Panc1 (cell line): ENCODE measurements around the gene PLPPR4. TPM values are rescaled to one million over a fixed set of nuclear protein-coding genes. Genes with fewer than 3 reads are reported as not detected.

ENCODE experiments used
- ATAC-seq: fragments of 200-7000 bp; cut with Tn5 transposase; 2 replicates; pipeline ENCODE4 v1.9.1; 2020; ENCODE audit warnings: mild to moderate bottlenecking, moderate library complexity
- BruUV-seq: library from RNA; stranded (reverse); fragments of 400-500 nt; replicated peaks from 2 replicates; lab custom pipeline; 2021; lab: Mats Ljungman, UMichigan
- CTCF ChIA-PET: fragments of 300-600 bp; sonication (Branson Sonifier 250); formaldehyde crosslinking; loops from one replicate; lab custom pipeline; 2022; ENCODE audit warnings: antibody characterized with exemption; lab: Charles Lee
- POLR2A ChIA-PET: fragments of 300-600 bp; sonication (Branson Sonifier 250); formaldehyde crosslinking; loops from one replicate; lab custom pipeline; 2022; ENCODE audit warnings: antibody characterized with exemption; lab: Charles Lee
- DNase-seq: peaks from one replicate; pipeline ENCODE4 v3.0.0-alpha.2; 2010; ENCODE audit warnings: low read depth, low spot score
- H3K27ac ChIP-seq: 2 replicates; pipeline ENCODE4 v1.5.1; 2011; ENCODE audit warnings: mild to moderate bottlenecking, low read length, inconsistent platforms
- H3K27me3 ChIP-seq: fragments of 200-500 bp; sonication (Bioruptor generic); 2 replicates; pipeline ENCODE4 v1.6.0; 2014; ENCODE audit warnings: low read length, inconsistent platforms; ENCODE audit not compliant: control insufficient read depth, insufficient read depth
- H3K36me3 ChIP-seq: fragments of 200-500 bp; sonication (Bioruptor generic); 2 replicates; pipeline ENCODE4 v1.5.1; 2014; ENCODE audit warnings: inconsistent platforms, mild to moderate bottlenecking, low read length, moderate library complexity; ENCODE audit not compliant: control insufficient read depth, insufficient read depth
- H3K4me1 ChIP-seq: 2 replicates; pipeline ENCODE4 v1.5.1; 2011; ENCODE audit warnings: inconsistent platforms, mild to moderate bottlenecking, low read length, moderate library complexity; ENCODE audit not compliant: control insufficient read depth, insufficient read depth
- H3K4me3 ChIP-seq, 2 experiments: 2 replicates each; pipeline ENCODE4 v1.5.1; 2011 to 2012; ENCODE audit warnings: low read depth in 2 of 2, low read length in 2 of 2, mild to moderate bottlenecking in 2 of 2, inconsistent platforms in 1 of 2, moderate library complexity in 1 of 2
- H3K9me3 ChIP-seq: fragments of 200-500 bp; sonication (Bioruptor generic); 2 replicates; pipeline ENCODE4 v1.5.1; 2014; ENCODE audit warnings: low read depth, mild to moderate bottlenecking, inconsistent platforms, low read length, moderate library complexity; ENCODE audit not compliant: control insufficient read depth, insufficient read depth
- POLR2AphosphoS5 ChIP-seq: IDR thresholded peaks from 2 replicates; pipeline ENCODE4 v1.6.1; 2012; ENCODE audit warnings: mild to moderate bottlenecking, low read depth, low read length, moderate library complexity
- SIN3A ChIP-seq: IDR thresholded peaks from 2 replicates; pipeline ENCODE4 v1.6.1; 2012; ENCODE audit warnings: low read depth, mild to moderate bottlenecking, low read length, moderate library complexity, borderline replicate concordance; ENCODE audit not compliant: insufficient read depth
- TCF7L2 ChIP-seq: IDR thresholded peaks from 2 replicates; pipeline ENCODE4 v1.6.1; 2011; ENCODE audit warnings: mild to moderate bottlenecking, low read depth, low read length, inconsistent platforms
- in situ Hi-C: cut with HindIII; loops from 2 replicates; pipeline ENCODE4 v1.10.0; 2016; ENCODE audit warnings: low sequenced_read_pairs, low pct_unique_long_range_greater_than_20kb
- intact Hi-C: fragments of 100-400 bp; cut with micrococcal nuclease; formaldehyde crosslinking; loops from one replicate; pipeline ENCODE4 v1.10.0; 2022; ENCODE audit not compliant: unreplicated experiment
- total RNA-seq: library from RNA; stranded (reverse); gene quantifications from one replicate; pipeline ENCODE4 v1.2.1, GENCODE V29; 2021; ENCODE audit not compliant: unreplicated experiment
- TF ChIP-seq, protein P1 (sequence below), 2 experiments: IDR thresholded peaks; 2 replicates each; pipeline ENCODE4 v1.6.1; 2011 to 2012; ENCODE audit warnings: low read depth in 2 of 2, control low read depth in 1 of 2, low read length in 1 of 2, mild to moderate bottlenecking in 1 of 2, moderate library complexity in 1 of 2; ENCODE audit not compliant: insufficient read depth in 1 of 2
- TF ChIP-seq, protein P2 (sequence below): fragments of 450-650 bp; IDR thresholded peaks from 2 replicates; pipeline ENCODE4 v1.5.1; 2017; ENCODE audit warnings: mild to moderate bottlenecking

PLPPR4 gene
- total RNA-seq, 1 experiment from 2014 or later, result not detected

DNA sequence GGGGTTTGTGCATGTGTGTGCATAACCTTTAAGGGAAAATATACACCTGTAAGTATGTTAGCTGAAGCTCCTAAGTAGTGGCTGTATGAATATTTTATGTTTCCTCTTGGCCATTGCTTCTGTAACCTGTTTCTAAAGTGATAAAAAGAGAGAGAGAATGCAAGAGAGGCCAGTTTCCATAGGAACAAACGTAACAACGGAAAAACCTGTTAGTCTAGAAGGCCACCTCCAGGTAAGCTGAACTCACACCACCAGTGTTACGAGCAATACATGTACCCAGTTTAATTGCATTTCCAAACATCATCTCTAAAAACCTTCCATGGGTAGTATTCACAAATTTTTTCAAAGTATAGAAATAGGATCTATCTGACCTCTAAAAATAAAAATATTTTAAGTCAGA is 63.1 kb downstream of the PLPPR4 start:
- H3K27ac ChIP-seq, result no peak overlapping the region
- H3K4me3 ChIP-seq, result no peak overlapping the region
- TF ChIP-seq, protein P1, sequence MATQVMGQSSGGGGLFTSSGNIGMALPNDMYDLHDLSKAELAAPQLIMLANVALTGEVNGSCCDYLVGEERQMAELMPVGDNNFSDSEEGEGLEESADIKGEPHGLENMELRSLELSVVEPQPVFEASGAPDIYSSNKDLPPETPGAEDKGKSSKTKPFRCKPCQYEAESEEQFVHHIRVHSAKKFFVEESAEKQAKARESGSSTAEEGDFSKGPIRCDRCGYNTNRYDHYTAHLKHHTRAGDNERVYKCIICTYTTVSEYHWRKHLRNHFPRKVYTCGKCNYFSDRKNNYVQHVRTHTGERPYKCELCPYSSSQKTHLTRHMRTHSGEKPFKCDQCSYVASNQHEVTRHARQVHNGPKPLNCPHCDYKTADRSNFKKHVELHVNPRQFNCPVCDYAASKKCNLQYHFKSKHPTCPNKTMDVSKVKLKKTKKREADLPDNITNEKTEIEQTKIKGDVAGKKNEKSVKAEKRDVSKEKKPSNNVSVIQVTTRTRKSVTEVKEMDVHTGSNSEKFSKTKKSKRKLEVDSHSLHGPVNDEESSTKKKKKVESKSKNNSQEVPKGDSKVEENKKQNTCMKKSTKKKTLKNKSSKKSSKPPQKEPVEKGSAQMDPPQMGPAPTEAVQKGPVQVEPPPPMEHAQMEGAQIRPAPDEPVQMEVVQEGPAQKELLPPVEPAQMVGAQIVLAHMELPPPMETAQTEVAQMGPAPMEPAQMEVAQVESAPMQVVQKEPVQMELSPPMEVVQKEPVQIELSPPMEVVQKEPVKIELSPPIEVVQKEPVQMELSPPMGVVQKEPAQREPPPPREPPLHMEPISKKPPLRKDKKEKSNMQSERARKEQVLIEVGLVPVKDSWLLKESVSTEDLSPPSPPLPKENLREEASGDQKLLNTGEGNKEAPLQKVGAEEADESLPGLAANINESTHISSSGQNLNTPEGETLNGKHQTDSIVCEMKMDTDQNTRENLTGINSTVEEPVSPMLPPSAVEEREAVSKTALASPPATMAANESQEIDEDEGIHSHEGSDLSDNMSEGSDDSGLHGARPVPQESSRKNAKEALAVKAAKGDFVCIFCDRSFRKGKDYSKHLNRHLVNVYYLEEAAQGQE (IDR thresholded peaks at IDR 0.05; ENCODE audit: insufficient read depth in 1 of 2, low read depth in 2 of 2, low read length in 1 of 2), result no peak
- no peak for TF ChIP-seq TCF7L2
- TF ChIP-seq, protein P2, sequence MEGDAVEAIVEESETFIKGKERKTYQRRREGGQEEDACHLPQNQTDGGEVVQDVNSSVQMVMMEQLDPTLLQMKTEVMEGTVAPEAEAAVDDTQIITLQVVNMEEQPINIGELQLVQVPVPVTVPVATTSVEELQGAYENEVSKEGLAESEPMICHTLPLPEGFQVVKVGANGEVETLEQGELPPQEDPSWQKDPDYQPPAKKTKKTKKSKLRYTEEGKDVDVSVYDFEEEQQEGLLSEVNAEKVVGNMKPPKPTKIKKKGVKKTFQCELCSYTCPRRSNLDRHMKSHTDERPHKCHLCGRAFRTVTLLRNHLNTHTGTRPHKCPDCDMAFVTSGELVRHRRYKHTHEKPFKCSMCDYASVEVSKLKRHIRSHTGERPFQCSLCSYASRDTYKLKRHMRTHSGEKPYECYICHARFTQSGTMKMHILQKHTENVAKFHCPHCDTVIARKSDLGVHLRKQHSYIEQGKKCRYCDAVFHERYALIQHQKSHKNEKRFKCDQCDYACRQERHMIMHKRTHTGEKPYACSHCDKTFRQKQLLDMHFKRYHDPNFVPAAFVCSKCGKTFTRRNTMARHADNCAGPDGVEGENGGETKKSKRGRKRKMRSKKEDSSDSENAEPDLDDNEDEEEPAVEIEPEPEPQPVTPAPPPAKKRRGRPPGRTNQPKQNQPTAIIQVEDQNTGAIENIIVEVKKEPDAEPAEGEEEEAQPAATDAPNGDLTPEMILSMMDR, result no peak
- H3K27me3 ChIP-seq, result no peaks in the 10 kb centered on the region
- intact Hi-C loops, result no loop called here
- no peak for DNase-seq
- in situ Hi-C loops, result no loop called here
- no TSS peak for BruUV-seq
- H3K36me3 ChIP-seq, result no peaks in the 10 kb centered on the region
- no peak for ATAC-seq
- H3K4me1 ChIP-seq, result no peaks in the 10 kb centered on the region
- no peaks in the 10 kb centered on the region for H3K9me3 ChIP-seq
- POLR2A ChIA-PET, result no interaction called here
- CTCF ChIA-PET, result no interaction called here

DNA sequence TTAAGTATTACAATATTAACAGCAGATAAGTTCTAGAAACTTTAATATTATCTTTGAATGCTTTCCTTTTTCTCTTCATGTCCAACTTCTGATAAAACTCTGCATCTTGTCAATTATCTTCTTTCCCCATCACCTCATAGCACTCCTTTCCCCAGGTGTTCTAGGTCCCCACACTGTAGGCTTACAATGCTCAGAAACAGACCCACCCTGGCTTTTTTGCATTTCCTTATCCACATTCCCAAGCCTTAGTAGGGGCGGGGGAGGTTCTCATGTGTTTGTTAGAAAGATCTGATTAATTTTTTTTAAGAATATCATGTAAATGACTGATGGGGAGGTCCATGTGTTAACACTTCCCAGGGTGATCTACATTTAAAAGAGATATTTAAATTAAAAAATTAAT is 63.9 kb downstream of the PLPPR4 start:
- no peaks in the 10 kb centered on the region for H3K36me3 ChIP-seq
- H3K4me3 ChIP-seq, result no peak overlapping the region
- H3K27ac ChIP-seq, result no peak overlapping the region
- TF ChIP-seq SIN3A (no peak), POLR2AphosphoS5 (no peak), TCF7L2 (no peak)
- TF ChIP-seq, protein P1 (IDR thresholded peaks at IDR 0.05; ENCODE audit: insufficient read depth in 1 of 2, low read depth in 2 of 2, low read length in 1 of 2), result no peak
- TF ChIP-seq, protein P2, result no peak
- BruUV-seq, result no TSS peak
- DNase-seq (no peak), ATAC-seq (no peak)
- H3K4me1 ChIP-seq, result no peaks in the 10 kb centered on the region
- ChIA-PET CTCF (no interaction called here), POLR2A (no interaction called here)
- intact Hi-C loops (no loop called here), in situ Hi-C loops (no loop called here)
- H3K9me3 ChIP-seq, result no peaks in the 10 kb centered on the region
- no peaks in the 10 kb centered on the region for H3K27me3 ChIP-seq
